Activated naive CD4-positive, alpha-beta T cell treated with anti-CD3 and anti-CD28 coated beads, Interleukin-2, amount 50 U/mL, for 24 hours (primary cell): Measurements from ENCODE around the gene TERB1.

Experiments used
- H3K27ac Mint-ChIP-seq: one replicate; pipeline ENCODE4 v1.8.0; 2021; ENCODE audit warnings: mild to moderate bottlenecking, mixed read lengths
- H3K27me3 Mint-ChIP-seq: one replicate; pipeline ENCODE4 v1.8.0; 2021; ENCODE audit warnings: mixed read lengths
- H3K36me3 Mint-ChIP-seq: one replicate; pipeline ENCODE4 v1.8.0; 2021; ENCODE audit warnings: mixed read lengths
- H3K4me1 Mint-ChIP-seq: one replicate; pipeline ENCODE4 v1.8.0; 2021; ENCODE audit warnings: mixed read lengths
- H3K4me3 Mint-ChIP-seq: one replicate; pipeline ENCODE4 v1.8.0; 2021; ENCODE audit warnings: mild to moderate bottlenecking, mixed read lengths
- H3K9me3 Mint-ChIP-seq: one replicate; pipeline ENCODE4 v1.8.0; 2021; ENCODE audit warnings: mixed read lengths

Gene TERB1

GRCh38 chr16:66706506-66706880 lies 94.9 kb downstream of the TERB1 start:
- Mint-ChIP-seq H3K4me3 (no peak overlapping the region), H3K36me3 (no peaks in the 10 kb centered on the region), H3K9me3 (no peaks in the 10 kb centered on the region), H3K4me1 (no peaks in the 10 kb centered on the region), H3K27me3 (peaks cover 3% of the 10 kb centered on the region), H3K27ac (no peak overlapping the region)

DNA sequence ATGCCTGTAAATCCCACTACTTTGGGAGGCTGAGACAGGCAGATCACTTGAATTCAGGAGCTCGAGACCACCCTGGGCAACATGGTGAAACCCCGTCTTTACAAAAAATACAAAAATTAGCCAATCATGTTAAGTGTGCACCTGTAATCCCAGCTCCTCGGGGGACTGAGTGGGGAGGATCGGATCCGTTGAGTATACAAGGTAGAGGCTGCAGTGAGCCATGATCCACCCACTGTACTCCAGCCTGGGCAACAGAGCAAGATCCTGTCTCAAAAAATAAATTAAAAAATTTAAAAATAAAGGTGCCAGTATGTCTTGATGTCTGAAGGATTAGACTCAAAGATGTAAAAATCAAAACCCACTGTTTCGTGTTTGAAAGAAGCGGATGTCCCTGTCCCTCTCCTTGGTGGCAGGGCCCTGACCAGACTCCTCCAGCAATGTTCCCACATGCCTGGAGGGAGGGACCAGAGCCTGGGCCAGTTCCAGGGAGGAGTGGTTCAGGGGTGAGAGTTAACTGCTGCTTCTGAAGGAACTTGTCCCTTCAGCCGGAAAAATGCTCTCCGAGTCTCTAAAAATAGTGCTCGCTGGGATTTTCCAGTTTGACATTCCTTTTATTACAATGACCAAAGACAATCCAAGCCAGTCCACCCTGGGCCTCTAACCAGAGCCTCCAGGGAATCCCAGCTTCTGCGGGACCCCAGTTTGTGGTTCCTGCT lies 95.4 kb downstream of the TERB1 start:
- Mint-ChIP-seq H3K27ac (no peak overlapping the region), H3K9me3 (no peaks in the 10 kb centered on the region), H3K36me3 (no peaks in the 10 kb centered on the region), H3K27me3 (peaks cover 3% of the 10 kb centered on the region), H3K4me1 (no peaks in the 10 kb centered on the region), H3K4me3 (no peak overlapping the region)
